ENCODE data around the gene P3H3. TPM values are rescaled to one million over a fixed set of nuclear protein-coding genes. Genes with fewer than 3 reads are reported as not detected.

Gene P3H3
- total RNA-seq, 1 experiment from 2014 or later: 25.6 TPM

DNA sequence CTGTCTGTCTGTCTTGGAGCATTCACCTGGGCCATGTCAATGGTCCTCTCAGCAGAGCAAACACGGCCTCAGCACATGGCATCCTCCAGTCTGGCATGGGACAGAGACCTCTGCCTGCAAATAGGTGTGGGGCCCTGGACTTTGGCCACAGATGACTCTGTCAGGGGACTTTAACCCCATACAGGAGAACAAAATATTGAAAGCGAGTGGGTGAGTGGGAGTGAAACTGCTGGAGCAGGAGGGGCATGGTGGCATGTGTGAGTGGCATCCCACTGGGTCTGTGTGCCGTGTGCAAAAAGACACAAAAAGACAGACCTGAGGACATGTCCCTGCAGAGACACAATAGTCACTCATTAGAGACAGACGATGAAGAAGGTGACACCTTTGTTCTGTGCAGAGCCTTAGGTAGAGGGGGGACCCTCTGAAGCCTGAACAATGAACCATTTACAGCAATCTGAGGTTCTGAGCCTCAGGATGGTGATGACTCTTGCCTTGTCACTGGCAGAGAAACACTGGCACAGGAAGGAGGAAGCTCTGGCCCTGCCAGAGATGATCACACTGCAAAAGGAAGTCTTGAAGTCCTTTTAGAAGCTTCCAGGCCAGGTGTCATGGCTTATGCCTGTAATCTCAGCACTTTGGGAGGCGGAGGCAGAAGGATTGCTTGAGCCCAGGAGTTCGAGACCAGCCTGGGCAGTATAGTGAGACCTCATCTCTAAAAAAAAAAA, 48.3 kb upstream of the P3H3 start:
- no peaks in the 10 kb centered on the region for H3K27me3 ChIP-seq (replicated peaks; ENCODE audit: control insufficient read depth, insufficient read depth, low read length)
- Mint-ChIP-seq H3K27me3 (ENCODE audit: insufficient read depth, unreplicated experiment) (no peaks in the 10 kb centered on the region), H3K4me1 (ENCODE audit: low read depth, unreplicated experiment) (peaks cover 40% of the 10 kb centered on the region), H3K36me3 (ENCODE audit: insufficient read depth, unreplicated experiment) (no peaks in the 10 kb centered on the region), H3K27ac (ENCODE audit: unreplicated experiment) (no peak overlapping the region), H3K9me3 (ENCODE audit: unreplicated experiment) (no peaks in the 10 kb centered on the region), H3K4me3 (ENCODE audit: unreplicated experiment) (no peak overlapping the region)
- peaks cover 31% of the 10 kb centered on the region for H3K4me1 ChIP-seq
- H3K4me3 ChIP-seq (ENCODE audit: low read depth, low read length): no peak overlapping the region
- CTCF ChIA-PET: interaction anchor here (0.6 to 3.1 kb wide), 6 partner anchors 13 to 424 kb away, joined by 3 to 51 read pairs (median 12); partner anchors contain the start of genes GAPDH, GPR162, MLF2 and PTMS
- H3K36me3 ChIP-seq (ENCODE audit: control insufficient read depth, insufficient read depth, low read length): no peaks in the 10 kb centered on the region
- POLR2A ChIA-PET: interaction anchor here (0.5 kb wide), 1 partner anchor 91 kb away, joined by 5 read pairs; no protein-coding TSS in a partner anchor
- no peak for DNase-seq
- intact Hi-C loops (cut with micrococcal nuclease; ENCODE audit: unreplicated experiment): loop anchor here (1.0 to 5.0 kb wide), 8 partner anchors 13 to 213 kb away; partner anchors contain the start of genes COPS7A, MLF2 and NOP2
- TF ChIP-seq, protein P1, sequence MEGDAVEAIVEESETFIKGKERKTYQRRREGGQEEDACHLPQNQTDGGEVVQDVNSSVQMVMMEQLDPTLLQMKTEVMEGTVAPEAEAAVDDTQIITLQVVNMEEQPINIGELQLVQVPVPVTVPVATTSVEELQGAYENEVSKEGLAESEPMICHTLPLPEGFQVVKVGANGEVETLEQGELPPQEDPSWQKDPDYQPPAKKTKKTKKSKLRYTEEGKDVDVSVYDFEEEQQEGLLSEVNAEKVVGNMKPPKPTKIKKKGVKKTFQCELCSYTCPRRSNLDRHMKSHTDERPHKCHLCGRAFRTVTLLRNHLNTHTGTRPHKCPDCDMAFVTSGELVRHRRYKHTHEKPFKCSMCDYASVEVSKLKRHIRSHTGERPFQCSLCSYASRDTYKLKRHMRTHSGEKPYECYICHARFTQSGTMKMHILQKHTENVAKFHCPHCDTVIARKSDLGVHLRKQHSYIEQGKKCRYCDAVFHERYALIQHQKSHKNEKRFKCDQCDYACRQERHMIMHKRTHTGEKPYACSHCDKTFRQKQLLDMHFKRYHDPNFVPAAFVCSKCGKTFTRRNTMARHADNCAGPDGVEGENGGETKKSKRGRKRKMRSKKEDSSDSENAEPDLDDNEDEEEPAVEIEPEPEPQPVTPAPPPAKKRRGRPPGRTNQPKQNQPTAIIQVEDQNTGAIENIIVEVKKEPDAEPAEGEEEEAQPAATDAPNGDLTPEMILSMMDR (IDR thresholded peaks at IDR 0.05; ENCODE audit: insufficient read depth in 1 of 2, low read depth in 1 of 2, low read length in 1 of 2, severe bottlenecking in 1 of 2, unreplicated experiment in 1 of 2): no peak
- no peaks in the 10 kb centered on the region for H3K9me3 ChIP-seq
- BruUV-seq (replicated peaks): no TSS peak

DNA sequence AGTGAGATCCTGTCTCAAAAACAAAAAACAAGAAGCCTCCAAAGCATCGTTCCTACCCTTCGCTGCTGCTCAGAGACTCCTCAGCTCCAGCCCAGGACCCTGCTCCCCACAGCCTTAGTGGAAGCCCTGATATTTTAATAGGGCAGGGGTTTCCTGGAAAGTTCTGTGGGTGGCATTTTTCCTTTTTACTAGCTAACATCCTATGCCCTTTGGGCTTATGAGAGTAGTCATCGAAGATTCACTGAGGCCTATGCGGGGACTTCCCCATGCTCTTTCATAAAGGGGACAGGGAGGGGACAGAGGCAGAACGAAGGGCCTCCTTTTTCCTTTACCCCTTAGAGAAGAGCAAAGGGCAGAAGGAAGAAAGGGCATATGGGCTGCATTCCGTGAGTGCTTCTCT, 47.6 kb upstream of the P3H3 start:
- ChIA-PET POLR2A (no interaction called here), CTCF (interaction anchor here (0.6 to 2.5 kb wide), 7 partner anchors 10 to 424 kb away, joined by 3 to 20 read pairs (median 4); partner anchors contain the start of genes GAPDH, GPR162, MLF2 and PTMS)
- DNase-seq: no peak
- no peak overlapping the region for H3K4me3 ChIP-seq (ENCODE audit: low read depth, low read length)
- no peaks in the 10 kb centered on the region for H3K9me3 ChIP-seq
- intact Hi-C loops (cut with micrococcal nuclease; ENCODE audit: unreplicated experiment): no loop called here
- peaks cover 25% of the 10 kb centered on the region for H3K4me1 ChIP-seq
- BruUV-seq (replicated peaks): no TSS peak
- no peaks in the 10 kb centered on the region for H3K27me3 ChIP-seq (replicated peaks; ENCODE audit: control insufficient read depth, insufficient read depth, low read length)
- H3K36me3 ChIP-seq (ENCODE audit: control insufficient read depth, insufficient read depth, low read length): no peaks in the 10 kb centered on the region
- Mint-ChIP-seq H3K27ac (ENCODE audit: unreplicated experiment) (no peak overlapping the region), H3K9me3 (ENCODE audit: unreplicated experiment) (no peaks in the 10 kb centered on the region), H3K27me3 (ENCODE audit: insufficient read depth, unreplicated experiment) (no peaks in the 10 kb centered on the region), H3K36me3 (ENCODE audit: insufficient read depth, unreplicated experiment) (no peaks in the 10 kb centered on the region), H3K4me3 (ENCODE audit: unreplicated experiment) (no peak overlapping the region), H3K4me1 (ENCODE audit: low read depth, unreplicated experiment) (peaks cover 33% of the 10 kb centered on the region)
- TF ChIP-seq, protein P1 (IDR thresholded peaks at IDR 0.05; ENCODE audit: insufficient read depth in 1 of 2, low read depth in 1 of 2, low read length in 1 of 2, severe bottlenecking in 1 of 2, unreplicated experiment in 1 of 2): no peak

DNA sequence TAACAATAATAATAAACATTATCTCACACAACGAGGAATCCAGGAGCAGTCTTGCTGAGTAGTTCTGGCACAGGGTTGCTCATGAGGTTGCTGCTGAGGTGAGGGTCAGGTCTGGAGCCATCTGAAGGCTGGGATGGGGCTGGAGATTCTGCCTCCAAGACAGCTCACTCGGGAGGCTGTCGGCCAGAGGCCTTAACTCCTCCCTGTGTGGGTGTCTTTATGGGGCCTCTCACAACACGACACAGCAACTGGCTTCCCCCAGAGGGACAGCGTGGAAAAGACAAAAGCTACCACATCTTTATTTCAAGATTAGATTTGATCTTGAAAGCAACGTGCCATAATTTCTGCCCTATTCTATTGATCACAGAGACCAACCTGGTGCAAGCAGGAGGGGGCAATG, 46.1 kb upstream of the P3H3 start:
- POLR2A ChIA-PET: no interaction called here

More for the DNA sequence above, 46.1 kb upstream of the P3H3 start:
- no peaks in the 10 kb centered on the region for H3K36me3 Mint-ChIP-seq (ENCODE audit: insufficient read depth, unreplicated experiment)
- peaks cover 21% of the 10 kb centered on the region for H3K4me1 Mint-ChIP-seq (ENCODE audit: low read depth, unreplicated experiment)
- intact Hi-C loops (cut with micrococcal nuclease; ENCODE audit: unreplicated experiment): no loop called here
- H3K9me3 ChIP-seq: no peaks in the 10 kb centered on the region
- CTCF ChIA-PET: interaction anchor here (1.7 to 2.5 kb wide), 2 partner anchors 16 to 29 kb away, joined by 8 to 20 read pairs; partner anchors contain the start of genes MLF2 and PTMS
- TF ChIP-seq, protein P1 (IDR thresholded peaks at IDR 0.05; ENCODE audit: insufficient read depth in 1 of 2, low read depth in 1 of 2, low read length in 1 of 2, severe bottlenecking in 1 of 2, unreplicated experiment in 1 of 2): no peak
- H3K27me3 Mint-ChIP-seq (ENCODE audit: insufficient read depth, unreplicated experiment): no peaks in the 10 kb centered on the region
- BruUV-seq (replicated peaks): no TSS peak
- no peaks in the 10 kb centered on the region for H3K36me3 ChIP-seq (ENCODE audit: control insufficient read depth, insufficient read depth, low read length)
- no peak overlapping the region for H3K4me3 ChIP-seq (ENCODE audit: low read depth, low read length)
- no peak overlapping the region for H3K4me3 Mint-ChIP-seq (ENCODE audit: unreplicated experiment)
- peaks cover 14% of the 10 kb centered on the region for H3K4me1 ChIP-seq
- H3K9me3 Mint-ChIP-seq (ENCODE audit: unreplicated experiment): no peaks in the 10 kb centered on the region
- H3K27ac Mint-ChIP-seq (ENCODE audit: unreplicated experiment): no peak overlapping the region
- no peak for DNase-seq
- no peaks in the 10 kb centered on the region for H3K27me3 ChIP-seq (replicated peaks; ENCODE audit: control insufficient read depth, insufficient read depth, low read length)
